NCI-H345 treated with DMSO at 0.1 percent for 48 hours (cell line): ENCODE data around the gene VGLL1.

Source experiments
- DNase-seq: peaks from one replicate; lab custom pipeline; 2025; ENCODE audit not compliant: unreplicated experiment; lab: John Stamatoyannopoulos, UW

Gene VGLL1

DNA sequence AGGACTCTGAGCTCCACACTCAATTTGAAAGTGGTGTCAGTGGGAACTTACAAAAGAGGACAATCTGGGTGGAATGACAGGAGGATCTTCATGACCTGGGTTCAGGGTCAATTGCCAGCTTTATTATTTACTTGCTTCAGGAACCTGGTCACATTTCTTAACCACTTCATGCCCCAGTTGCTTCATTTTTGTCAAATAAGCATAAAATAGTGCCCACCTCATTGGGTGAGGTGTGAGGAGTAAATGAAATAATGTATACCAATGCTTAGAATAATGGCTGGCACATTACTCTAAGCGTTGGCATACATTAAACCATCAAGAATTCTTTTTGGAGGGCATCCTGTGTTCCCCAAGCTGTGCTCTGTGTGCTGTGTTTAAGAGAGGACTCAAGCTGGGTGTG is 19.4 kb downstream of the VGLL1 start:
- no peak for DNase-seq

DNA sequence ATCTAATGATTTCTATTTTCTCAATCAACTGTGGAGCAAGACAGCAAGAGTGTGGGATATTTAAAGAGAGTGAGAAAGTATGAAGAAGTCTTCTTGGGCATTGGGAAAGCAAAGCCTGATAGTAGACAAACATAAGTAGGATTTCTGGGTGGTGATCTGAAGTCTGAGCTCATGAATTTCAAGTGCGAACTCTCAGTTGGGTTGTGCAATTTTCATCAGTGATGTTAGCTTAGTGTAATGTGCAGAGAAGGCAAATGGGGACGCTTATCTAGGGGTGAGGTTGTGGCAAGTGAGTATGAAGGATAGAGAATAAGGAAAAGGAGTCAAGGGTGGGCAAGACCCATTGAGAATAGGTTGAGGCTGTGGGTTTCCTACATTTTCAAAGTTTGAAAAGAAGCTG is 23.7 kb downstream of the VGLL1 start:
- DNase-seq: no peak

DNA sequence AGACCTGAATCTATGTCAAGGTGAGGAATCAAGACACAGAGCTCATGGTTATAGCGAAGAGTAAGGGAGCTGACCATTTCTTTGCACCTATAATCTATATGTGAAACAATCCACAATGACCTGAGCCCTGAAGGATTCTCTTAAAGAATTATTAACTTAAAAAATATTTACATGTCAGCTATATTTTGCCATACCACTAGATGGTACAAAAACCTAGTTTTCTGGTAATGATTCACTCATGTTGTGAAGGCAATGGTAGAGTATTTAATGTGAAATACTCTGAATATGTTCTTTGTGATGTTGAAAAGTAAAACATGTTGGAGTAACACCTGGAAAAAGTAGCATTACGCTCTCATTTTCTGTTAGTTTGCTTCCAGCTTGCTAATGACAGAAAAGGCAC is 40.0 kb downstream of the VGLL1 start:
- DNase-seq: no peak

DNA sequence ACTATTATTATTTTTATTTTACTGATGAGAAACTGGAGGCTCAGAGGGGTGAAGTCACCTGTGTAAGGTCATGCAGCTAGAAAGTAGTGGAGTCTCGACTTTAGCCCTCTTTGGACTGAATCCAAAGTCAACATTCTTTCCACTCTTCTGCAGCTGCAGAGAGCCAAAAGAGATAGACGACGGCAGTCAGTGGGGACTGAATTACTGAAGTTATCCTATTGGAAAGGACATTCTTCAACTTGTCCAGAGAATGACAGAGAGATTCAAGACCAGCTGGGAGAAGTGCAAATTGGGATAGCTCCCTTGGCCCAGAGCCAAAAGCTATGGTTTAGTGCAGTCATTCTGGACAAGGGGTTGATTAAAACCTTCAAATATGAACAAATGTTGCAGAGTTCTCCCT is 42.5 kb downstream of the VGLL1 start:
- no peak for DNase-seq

DNA sequence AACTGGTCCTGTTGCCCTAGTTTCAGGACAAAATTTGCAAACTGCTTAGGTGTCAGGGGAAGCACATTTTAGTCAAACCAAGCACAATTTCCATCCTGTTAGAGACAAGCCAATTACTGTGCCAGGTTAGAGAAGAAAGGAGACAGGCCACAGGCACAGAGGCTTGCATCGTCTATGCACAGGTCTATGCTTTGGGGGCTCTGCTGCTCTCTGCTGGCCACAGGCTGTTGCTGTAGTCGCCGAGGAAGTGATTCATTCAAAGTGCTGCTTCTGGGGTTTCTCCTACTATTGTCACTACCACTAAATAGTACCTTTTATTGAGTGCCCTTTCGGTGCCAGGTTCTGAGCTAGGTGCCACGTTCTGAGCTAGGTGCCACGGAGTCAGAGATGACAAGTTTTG is 45.5 kb downstream of the VGLL1 start:
- peak; percentile 5 for DNase-seq

DNA sequence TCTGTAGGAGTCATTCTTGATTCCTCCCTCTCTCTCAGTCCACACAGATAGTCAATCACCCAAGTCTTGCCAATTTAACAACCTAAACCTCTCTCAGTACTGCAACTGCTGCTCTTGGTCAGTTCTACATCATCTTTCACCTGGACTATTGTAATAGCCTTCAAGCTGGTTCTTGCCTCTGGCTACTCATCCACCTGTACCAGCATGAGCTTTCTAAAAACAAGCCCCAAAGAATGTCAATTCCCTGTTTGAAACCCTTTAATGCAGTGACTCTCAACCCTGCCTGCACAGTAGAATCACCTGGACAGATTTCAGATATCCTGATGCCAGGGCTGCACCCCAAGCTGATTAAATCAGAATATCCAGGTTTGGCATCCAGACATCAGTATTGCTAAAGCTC is 48.3 kb downstream of the VGLL1 start:
- no peak for DNase-seq

DNA sequence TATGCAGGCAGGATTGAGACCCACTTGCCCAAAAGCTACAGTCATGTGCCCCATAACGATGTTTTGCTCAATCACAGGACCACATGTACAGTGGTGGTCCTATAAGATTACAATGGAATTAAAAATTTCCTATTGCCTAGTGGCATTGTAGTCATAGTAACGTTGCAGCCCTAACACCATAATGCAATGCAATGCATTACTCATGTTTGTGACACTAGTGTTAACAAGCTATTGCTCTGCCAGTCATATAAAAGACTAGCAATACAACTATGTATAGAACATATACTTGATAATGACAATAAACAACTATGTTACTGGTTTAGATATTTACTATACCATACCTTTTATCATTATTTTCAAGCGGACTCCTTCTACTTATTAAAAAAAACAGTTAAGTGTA is 50.6 kb downstream of the VGLL1 start:
- DNase-seq: no peak

DNA sequence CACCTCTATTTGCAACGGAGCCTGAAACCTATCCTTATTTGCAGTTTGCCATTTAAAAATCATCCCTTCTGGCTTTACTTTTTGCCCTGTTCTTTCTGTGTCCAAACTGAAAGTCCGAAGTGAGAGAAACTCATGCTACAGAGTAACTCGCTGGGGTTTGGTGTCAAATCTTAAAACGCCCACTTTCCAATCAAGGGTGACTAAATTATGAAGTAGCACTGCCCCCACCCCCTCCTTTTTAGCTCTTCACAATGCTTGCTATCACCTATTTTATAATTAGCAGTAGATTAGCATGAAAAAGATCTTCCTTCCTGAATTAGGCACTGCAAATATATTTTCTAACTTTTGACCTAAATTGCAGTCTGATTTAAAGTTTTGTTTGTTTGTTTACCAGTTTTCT is 52.5 kb downstream of the VGLL1 start:
- DNase-seq: no peak

DNA sequence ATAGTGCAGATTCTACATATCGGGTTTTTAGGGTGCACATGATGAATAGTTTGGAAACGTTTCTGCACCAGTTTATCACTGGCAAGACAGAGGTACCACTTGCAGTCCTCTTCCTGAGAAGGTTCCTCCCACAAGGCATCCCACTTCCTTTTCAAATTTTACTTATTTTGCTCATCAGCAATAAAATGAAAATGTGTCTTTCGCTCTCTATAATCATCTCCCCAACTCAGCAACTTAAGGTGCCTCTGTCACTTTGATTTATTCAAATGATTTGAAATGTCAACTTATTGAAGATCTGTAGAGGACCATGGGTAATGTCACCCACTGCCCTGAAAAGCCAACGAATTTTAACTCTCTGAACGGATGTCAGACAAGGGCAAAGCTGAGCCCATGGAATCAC is 53.2 kb downstream of the VGLL1 start:
- no peak for DNase-seq

DNA sequence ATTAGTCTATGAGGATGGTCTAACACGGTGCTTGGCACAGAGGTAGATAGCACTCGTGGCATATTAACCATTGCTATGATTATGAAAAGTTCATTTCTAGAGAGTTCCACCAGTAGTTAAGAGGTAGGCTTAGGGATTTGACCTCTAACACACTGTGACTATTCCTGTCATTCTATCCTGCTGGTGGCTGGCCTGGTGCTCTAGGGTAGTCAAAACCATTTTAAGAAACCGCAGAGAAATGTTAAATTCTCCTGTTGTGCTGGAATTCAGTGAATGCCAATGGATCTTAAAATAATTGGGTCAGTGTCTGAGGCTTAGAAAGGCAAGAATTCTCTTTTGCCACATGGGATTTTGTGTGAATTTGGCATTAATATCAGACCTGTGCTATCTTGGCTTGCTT is 53.9 kb downstream of the VGLL1 start:
- DNase-seq: no peak

DNA sequence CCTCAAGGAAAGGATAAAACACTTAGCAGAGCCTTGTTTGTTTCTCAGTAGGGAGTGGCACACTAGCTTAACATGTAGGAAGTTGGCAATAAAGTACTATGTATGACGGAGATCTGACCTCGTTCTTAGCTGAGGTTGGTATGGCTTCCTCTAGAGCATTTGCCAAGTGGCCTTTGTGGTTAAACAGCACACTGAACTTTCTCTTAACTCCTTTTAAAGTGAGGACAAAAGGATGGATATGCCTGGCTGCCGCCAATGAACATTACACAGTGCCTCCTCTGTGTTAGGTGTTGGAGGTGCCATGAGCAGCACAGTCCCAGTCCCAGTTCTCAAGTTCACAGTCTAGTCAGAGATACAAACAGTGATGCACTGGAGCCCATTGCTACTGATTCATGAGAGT is 54.4 kb downstream of the VGLL1 start:
- no peak for DNase-seq

DNA sequence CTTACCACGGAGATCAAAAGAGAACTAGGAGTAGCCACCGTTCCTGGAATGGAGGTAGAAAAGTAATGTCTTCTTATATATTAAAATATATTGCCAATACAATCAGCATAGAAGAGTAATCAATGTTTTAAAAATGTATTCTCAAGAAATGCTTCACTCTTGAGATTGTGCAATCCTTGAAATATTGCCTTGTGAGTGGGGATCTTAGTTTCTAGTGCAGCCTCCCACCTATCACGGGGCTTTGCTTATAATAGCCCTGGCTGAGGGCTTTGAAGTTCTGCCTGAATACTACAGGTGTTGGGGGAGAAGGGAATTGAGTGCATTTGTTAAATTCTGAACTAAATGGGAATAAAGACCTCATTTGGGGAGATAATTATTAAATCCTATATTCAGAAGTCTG is 55.5 kb downstream of the VGLL1 start:
- DNase-seq: no peak

DNA sequence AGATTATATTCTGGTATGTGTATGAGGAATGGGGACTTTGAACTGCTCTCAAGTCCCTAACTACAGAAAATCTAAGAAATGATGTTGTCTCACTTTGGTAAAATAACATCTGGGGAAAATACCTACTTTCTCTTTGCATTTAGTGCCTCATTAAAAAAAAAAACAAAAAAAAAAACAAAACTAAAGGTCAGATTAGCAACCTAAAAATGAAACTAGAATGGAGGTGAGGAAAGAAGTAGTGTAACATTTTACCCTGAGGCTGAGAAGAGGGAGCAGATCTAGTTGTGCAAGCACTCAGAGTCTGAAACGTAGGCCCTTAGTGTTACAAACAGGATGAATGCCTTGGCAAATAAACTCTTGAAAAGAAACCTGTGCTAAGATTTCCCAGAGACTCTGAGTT is 56.0 kb downstream of the VGLL1 start:
- DNase-seq: no peak

DNA sequence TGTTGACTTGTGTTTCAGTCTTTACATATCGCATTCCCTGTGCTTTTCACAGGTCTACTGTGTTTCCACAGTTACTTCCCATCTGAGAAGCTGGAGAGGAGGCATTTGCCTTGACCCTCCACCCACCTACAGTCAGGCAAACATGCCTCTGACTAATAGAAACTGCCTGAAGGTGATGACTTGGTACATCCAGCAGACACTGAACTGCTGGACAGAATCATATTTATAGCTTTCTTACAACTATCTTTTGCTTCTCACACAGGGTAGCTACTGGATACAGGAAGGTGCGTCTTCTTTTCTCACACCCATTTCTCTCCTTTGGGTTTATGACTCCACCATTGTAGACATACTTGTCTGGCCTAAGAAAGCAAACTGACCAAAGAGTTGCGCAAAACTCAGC is 58.0 kb downstream of the VGLL1 start:
- DNase-seq: no peak

DNA sequence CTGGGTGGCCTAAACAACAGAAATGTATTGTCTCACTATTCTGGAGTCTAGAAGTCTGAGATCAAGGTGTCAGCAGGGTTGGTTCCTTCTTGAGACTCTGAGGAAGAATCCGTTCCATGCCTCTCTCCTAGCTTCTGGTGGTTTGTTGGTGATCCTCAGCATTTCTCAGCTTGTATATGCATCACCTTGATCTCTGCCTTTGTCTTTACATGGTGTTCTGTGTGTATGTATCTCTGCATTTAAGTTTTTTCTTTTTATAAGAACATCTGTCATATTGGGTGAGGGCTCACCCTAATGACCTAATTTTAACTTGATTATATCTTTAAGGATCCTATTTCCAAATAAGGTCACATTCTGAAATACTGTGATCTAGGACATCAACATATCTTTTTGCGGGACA is 65.3 kb downstream of the VGLL1 start:
- no peak for DNase-seq

DNA sequence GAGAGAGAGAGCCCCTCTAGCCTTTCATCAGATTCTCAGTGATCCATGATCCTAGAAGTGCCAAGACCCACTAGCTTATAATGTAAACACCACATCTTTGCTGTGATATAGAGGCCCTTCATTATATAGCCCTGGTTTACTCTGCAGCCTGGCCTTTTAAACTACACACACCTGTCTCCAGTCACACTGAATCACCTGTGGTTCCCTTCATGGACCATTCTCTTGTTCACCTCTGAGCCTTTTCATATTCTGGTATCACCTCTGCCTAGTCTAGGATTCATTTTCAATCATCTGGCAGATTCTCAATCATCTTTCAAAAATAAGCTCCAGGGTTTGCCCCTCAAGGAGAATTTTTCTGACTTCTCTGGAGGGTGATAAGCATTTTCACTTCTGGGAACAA is 65.9 kb downstream of the VGLL1 start:
- DNase-seq: no peak

DNA sequence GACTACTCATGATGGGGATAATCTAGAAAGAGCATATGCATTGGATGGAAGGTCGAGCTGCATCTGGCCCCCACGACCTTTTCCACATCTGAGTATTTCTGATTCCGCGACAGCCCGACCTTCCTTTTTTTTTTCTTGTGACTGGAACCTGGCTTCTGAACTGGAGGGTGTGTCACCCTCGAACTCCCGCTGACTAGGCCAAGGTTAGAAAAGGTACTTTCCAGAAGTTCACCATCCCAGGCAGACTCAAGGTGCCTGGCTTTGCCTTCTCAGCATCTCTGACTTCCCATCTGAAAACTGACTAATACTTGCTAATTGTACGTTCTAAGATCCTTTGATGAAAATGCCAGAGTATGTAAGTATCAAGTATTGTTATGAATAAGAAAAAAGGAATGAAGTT is 66.6 kb downstream of the VGLL1 start:
- no peak for DNase-seq

DNA sequence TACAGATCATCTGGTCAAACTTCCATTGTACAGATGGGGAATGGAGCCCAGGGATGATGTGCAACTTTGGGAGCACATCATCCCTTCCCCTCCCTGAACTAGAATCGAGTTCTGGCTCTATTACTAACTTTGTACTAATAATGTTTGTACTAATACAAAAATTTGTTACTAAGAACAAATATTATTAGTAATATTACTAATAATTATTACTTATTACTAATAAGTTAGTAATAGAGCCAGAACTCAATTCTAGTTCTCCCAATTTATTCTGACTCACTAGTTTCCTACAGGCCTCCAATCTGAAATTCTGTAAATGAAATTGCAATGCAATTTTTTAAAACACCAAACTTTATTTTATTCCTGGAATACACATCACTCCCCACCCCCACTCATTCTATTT is 68.0 kb downstream of the VGLL1 start:
- no peak for DNase-seq
